OCI-LY7 (cell line): ENCODE measurements around the gene NUBP2. TPM values are rescaled to one million over a fixed set of nuclear protein-coding genes. Genes with fewer than 3 reads are reported as not detected.

ENCODE experiments used
- BruUV-seq: library from RNA; stranded (reverse); fragments of 400-500 nt; replicated peaks from 2 replicates; lab custom pipeline; 2021; lab: Mats Ljungman, UMichigan
- CTCF ChIA-PET: fragments of 300-600 bp; sonication (Branson Sonifier 250); formaldehyde crosslinking; loops from one replicate; lab custom pipeline; 2022; ENCODE audit warnings: antibody characterized with exemption; ENCODE audit not compliant: unreplicated experiment; lab: Charles Lee
- POLR2A ChIA-PET: fragments of 300-600 bp; sonication (Branson Sonifier 250); formaldehyde crosslinking; loops from one replicate; lab custom pipeline; 2022; ENCODE audit warnings: antibody characterized with exemption; lab: Charles Lee
- DNase-seq: peaks from one replicate; pipeline ENCODE4 v3.0.0-alpha.2; 2015; ENCODE audit warnings: low spot score
- H2AFZ ChIP-seq: fragments of 200-600 bp; sonication (generic), shearing (Covaris generic); 2 replicates; pipeline ENCODE4 v1.6.1; 2014; ENCODE audit warnings: mild to moderate bottlenecking, antibody characterized with exemption, low read length, moderate library complexity
- H3K27ac ChIP-seq: fragments of 200-600 bp; sonication (generic); 2 replicates; pipeline ENCODE4 v1.5.1; 2014; ENCODE audit warnings: mixed run types, low read depth, mild to moderate bottlenecking, moderate library complexity, low read length, inconsistent platforms; ENCODE audit not compliant: poor library complexity, severe bottlenecking
- H3K36me3 ChIP-seq: fragments of 200-600 bp; sonication (generic); 2 replicates; pipeline ENCODE4 v1.6.1; 2014; ENCODE audit warnings: mild to moderate bottlenecking, antibody characterized with exemption, low read length, moderate library complexity, mixed read lengths; ENCODE audit not compliant: insufficient read depth
- H3K4me1 ChIP-seq: fragments of 200-600 bp; sonication (generic); 2 replicates; pipeline ENCODE4 v1.5.1; 2014; ENCODE audit warnings: mild to moderate bottlenecking, low read length; ENCODE audit not compliant: insufficient read depth, poor library complexity, severe bottlenecking
- H3K4me2 ChIP-seq: fragments of 200-600 bp; sonication (generic); 2 replicates; pipeline ENCODE4 v1.6.1; 2014; ENCODE audit warnings: mild to moderate bottlenecking, low read length
- H3K4me3 ChIP-seq: fragments of 200-600 bp; sonication (generic); 2 replicates; pipeline ENCODE4 v1.5.1; 2014; ENCODE audit warnings: mild to moderate bottlenecking, low read depth, low read length; ENCODE audit not compliant: poor library complexity, severe bottlenecking
- H3K79me2 ChIP-seq: fragments of 200-600 bp; sonication (generic); 2 replicates; pipeline ENCODE4 v1.6.1; 2016; ENCODE audit warnings: low read depth, mild to moderate bottlenecking, low read length, moderate library complexity, mixed read lengths; ENCODE audit not compliant: insufficient read depth
- H3K9me2 ChIP-seq: fragments of 200-600 bp; sonication (generic); 2 replicates; pipeline ENCODE4 v1.6.1; 2016; ENCODE audit warnings: mild to moderate bottlenecking, low read length, mixed read lengths; ENCODE audit not compliant: insufficient read depth
- H3K9me3 ChIP-seq: fragments of 200-600 bp; sonication (generic); 2 replicates; pipeline ENCODE4 v1.6.1; 2014; ENCODE audit warnings: mild to moderate bottlenecking, mixed run types, low read length, mixed read lengths
- H4K20me1 ChIP-seq: fragments of 200-600 bp; sonication (generic); 2 replicates; pipeline ENCODE4 v1.6.1; 2014; ENCODE audit warnings: mild to moderate bottlenecking, antibody characterized with exemption, low read length, moderate library complexity, mixed read lengths; ENCODE audit not compliant: insufficient read depth
- EZH2phosphoT487 ChIP-seq: fragments of 200-600 bp; sonication (generic); IDR thresholded peaks from 2 replicates; pipeline ENCODE4 v1.6.1; 2018; ENCODE audit warnings: low read depth, borderline replicate concordance, mild to moderate bottlenecking, mixed run types, antibody characterized with exemption, low read length, moderate library complexity, mixed read lengths
- intact Hi-C: fragments of 100-400 bp; cut with micrococcal nuclease; formaldehyde crosslinking; loops from one replicate; pipeline ENCODE4 v1.10.0; 2022; ENCODE audit not compliant: unreplicated experiment
- total RNA-seq, 2 experiments: library from RNA; depleted of rRNA in 1 of 2; stranded (reverse); fragments of >200 nt in 1 of 2; shearing (Covaris generic) in 1 of 2; gene quantifications; 2 replicates each; pipeline ENCODE4 v1.2.3, GENCODE V29; 2014 to 2022
- TF ChIP-seq, protein P1 (sequence below): fragments of 200-600 bp; sonication (generic); conservative IDR thresholded peaks from 2 replicates; pipeline ENCODE4 v1.5.1; 2014; ENCODE audit warnings: mild to moderate bottlenecking, antibody characterized with exemption, low read length, moderate library complexity, mixed read lengths

The NUBP2 gene
- total RNA-seq, 2 experiments from 2014 or later = 62.7 to 94.9 TPM

DNA sequence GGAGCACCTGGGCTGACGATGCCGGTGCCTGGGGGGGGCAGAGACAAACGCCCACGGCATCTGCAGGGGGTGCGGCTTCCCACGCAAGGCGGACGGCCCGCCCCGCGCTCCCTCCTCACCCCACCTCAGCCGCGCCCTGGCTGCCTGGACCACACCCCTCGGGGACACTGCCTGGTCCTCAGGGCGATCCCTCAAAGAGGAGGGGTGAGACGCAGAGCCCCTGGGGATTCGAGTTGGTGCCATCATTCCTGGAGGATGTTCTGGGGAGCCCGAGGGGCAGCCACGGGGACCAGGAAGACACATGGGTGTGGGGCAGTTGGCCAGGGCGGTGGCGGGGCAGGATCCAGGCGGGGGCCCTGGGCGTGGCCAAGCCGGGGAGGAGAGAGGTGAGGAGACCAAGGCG, 6.9 kb downstream of the NUBP2 start:
- no peaks in the 10 kb centered on the region for H4K20me1 ChIP-seq
- H3K4me3 ChIP-seq = no peak overlapping the region
- H3K36me3 ChIP-seq = peaks cover 39% of the 10 kb centered on the region; the same call in 1 of the 2 replicates
- peaks cover 9% of the 10 kb centered on the region for H3K79me2 ChIP-seq
- intact Hi-C loops = no loop called here
- POLR2A ChIA-PET = interaction anchor here (0.9 kb wide), 1 partner anchor 38 kb away, joined by 3 read pairs; the partner anchor contains the start of gene FAHD1
- BruUV-seq = no TSS peak
- H3K4me1 ChIP-seq = no peaks in the 10 kb centered on the region
- H2AFZ ChIP-seq = no peak overlapping the region
- H3K9me2 ChIP-seq = no peaks in the 10 kb centered on the region
- no peak for DNase-seq
- H3K27ac ChIP-seq = no peak overlapping the region
- CTCF ChIA-PET = no interaction called here
- H3K4me2 ChIP-seq = no peak overlapping the region
- no peaks in the 10 kb centered on the region for H3K9me3 ChIP-seq
- TF ChIP-seq, protein P1, sequence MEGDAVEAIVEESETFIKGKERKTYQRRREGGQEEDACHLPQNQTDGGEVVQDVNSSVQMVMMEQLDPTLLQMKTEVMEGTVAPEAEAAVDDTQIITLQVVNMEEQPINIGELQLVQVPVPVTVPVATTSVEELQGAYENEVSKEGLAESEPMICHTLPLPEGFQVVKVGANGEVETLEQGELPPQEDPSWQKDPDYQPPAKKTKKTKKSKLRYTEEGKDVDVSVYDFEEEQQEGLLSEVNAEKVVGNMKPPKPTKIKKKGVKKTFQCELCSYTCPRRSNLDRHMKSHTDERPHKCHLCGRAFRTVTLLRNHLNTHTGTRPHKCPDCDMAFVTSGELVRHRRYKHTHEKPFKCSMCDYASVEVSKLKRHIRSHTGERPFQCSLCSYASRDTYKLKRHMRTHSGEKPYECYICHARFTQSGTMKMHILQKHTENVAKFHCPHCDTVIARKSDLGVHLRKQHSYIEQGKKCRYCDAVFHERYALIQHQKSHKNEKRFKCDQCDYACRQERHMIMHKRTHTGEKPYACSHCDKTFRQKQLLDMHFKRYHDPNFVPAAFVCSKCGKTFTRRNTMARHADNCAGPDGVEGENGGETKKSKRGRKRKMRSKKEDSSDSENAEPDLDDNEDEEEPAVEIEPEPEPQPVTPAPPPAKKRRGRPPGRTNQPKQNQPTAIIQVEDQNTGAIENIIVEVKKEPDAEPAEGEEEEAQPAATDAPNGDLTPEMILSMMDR = no peak
- no peak for TF ChIP-seq EZH2phosphoT487

DNA sequence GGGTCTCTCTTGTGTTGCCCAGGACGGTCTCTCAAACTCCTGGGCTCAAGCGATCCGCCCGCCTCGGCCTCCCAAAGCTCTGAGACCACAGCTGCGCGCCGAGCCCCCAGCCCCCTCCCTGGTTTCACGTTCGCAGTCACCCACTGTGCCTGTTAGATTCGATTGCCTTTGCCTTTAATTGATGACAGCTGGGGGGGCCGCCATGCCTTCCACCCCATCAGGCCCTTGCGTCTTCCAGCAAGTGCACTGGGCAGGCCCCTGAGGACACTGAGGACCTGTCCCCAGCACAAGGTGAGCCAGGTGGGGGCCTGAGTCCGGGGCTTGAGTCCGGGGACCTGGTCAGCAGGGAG, 7.5 kb downstream of the NUBP2 start:
- CTCF ChIA-PET = no interaction called here
- BruUV-seq = no TSS peak
- Histone ChIP-seq H3K79me2 (peaks cover 3% of the 10 kb centered on the region; the same call in 1 of the 2 replicates), H3K9me3 (no peaks in the 10 kb centered on the region), H3K4me3 (no peak overlapping the region), H3K4me2 (no peak overlapping the region), H3K36me3 (peaks cover 39% of the 10 kb centered on the region; the same call in 1 of the 2 replicates), H4K20me1 (no peaks in the 10 kb centered on the region), H3K9me2 (no peaks in the 10 kb centered on the region), H2AFZ (no peak overlapping the region), H3K4me1 (no peaks in the 10 kb centered on the region), H3K27ac (no peak overlapping the region)
- TF ChIP-seq, protein P1 = no peak
- TF ChIP-seq EZH2phosphoT487 = no peak
- intact Hi-C loops = no loop called here
- POLR2A ChIA-PET = interaction anchor here (1.1 kb wide), 1 partner anchor 8 kb away, joined by 3 read pairs; the partner anchor contains the start of genes NUBP2 and SPSB3
- no peak for DNase-seq

DNA sequence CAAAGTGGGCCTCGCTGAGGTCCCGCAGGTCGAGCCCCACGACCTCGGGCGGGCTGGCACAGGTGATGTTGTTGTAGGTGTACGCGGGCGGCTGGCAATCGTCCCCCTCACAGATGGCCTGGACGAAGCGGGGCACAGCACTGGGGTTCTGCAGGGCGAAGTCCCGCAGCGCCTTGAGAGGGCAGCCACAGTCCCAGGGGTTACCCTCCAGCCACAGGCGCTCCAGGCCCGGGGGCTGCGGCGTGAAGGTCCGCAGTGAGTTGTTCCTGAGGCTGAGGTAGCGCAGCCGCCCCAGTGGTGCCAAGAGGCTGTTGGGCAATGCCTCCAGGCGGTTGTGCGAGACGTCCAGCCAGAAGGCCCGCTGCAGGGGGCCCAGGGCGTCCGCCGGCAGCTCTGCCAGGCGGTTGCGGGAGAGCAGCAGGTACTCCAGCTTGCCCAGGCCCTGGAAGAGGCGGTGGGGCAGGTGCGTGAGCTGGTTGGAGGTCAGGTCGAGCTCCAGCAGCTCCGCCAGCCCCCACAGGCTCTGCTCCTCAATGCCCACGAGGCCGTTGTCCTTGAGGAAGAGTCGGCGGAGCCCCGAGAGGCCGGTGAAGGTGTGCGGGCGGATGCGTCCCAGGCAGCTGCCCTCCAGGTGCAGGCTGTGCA, 8.0 kb downstream of the NUBP2 start:
- Histone ChIP-seq H3K27ac (no peak overlapping the region), H2AFZ (no peak overlapping the region), H4K20me1 (no peaks in the 10 kb centered on the region), H3K4me2 (no peak overlapping the region), H3K4me1 (no peaks in the 10 kb centered on the region), H3K9me3 (no peaks in the 10 kb centered on the region), H3K9me2 (no peaks in the 10 kb centered on the region), H3K4me3 (no peak overlapping the region), H3K79me2 (no peaks in the 10 kb centered on the region), H3K36me3 (peaks cover 36% of the 10 kb centered on the region; the same call in 1 of the 2 replicates)
- intact Hi-C loops = no loop called here
- CTCF ChIA-PET = no interaction called here
- TF ChIP-seq, protein P1 = no peak
- TF ChIP-seq EZH2phosphoT487 = no peak
- POLR2A ChIA-PET = interaction anchor here (1.1 kb wide), 1 partner anchor 8 kb away, joined by 3 read pairs; the partner anchor contains the start of genes NUBP2 and SPSB3
- DNase-seq = no peak
- no TSS peak for BruUV-seq
